K562 (cell line): ENCODE measurements around the gene CD101. TPM values are rescaled to one million over a fixed set of nuclear protein-coding genes. Genes with fewer than 3 reads are reported as not detected.

Experiments
- ATAC-seq: fragments of 200-7000 bp; cut with Tn5 transposase; 3 replicates; pipeline ENCODE4 v1.9.1; 2020; ENCODE audit warnings: moderate library complexity
- BruUV-seq: library from RNA; stranded (reverse); fragments of 400-500 nt; replicated peaks from 2 replicates; lab custom pipeline; 2021; lab: Mats Ljungman, UMichigan
- CTCF ChIA-PET: fragments of 300-600 bp; formaldehyde crosslinking; extraction: SDS; loops from one replicate; lab custom pipeline; 2021; ENCODE audit warnings: low intra/inter-chr PET ratio; lab: Yijun Ruan, JAX
- POLR2A ChIA-PET: fragments of 300-600, 350-650 bp; sonication (Branson Sonifier 250); formaldehyde crosslinking; extraction: SDS; loops from one replicate; lab custom pipeline; 2021; ENCODE audit warnings: antibody characterized with exemption, inconsistent platforms; lab: Yijun Ruan, JAX
- DNase-seq, 4 experiments: peaks; one replicate each; pipeline versions ENCODE4 v3.0.0 to v3.0.0-alpha.2; 2011 to 2018; ENCODE audit warnings: low spot score in 3 of 4, mixed read lengths in 3 of 4; ENCODE audit errors: extremely low read depth in 1 of 4
- FAIRE-seq: peaks from 2 replicates; lab custom pipeline; 2011; peaks lifted over from hg19 to GRCh38; lab: Jason Lieb, UNC
- H2AFZ ChIP-seq: 2 replicates; pipeline ENCODE4 v1.6.0; 2011; ENCODE audit warnings: low read depth, low read length, control low read depth, inconsistent platforms
- H3K27ac ChIP-seq: fragments of 200-600 bp; 3 replicates; pipeline ENCODE4 v1.8.0; 2011; ENCODE audit warnings: low read depth, mild to moderate bottlenecking, control low read depth, inconsistent platforms, low read length, moderate library complexity, mixed read lengths; ENCODE audit errors: extremely low read depth
- H3K27me3 ChIP-seq, 2 experiments: fragments of 300-600 bp in 1 of 2; 2 replicates in 1 of 2; 3 replicates in 1 of 2; pipeline versions ENCODE4 v1.6.0 to v1.8.0; 2011; ENCODE audit warnings: inconsistent platforms in 2 of 2, low read length in 2 of 2, mild to moderate bottlenecking in 1 of 2, mixed read lengths in 1 of 2, moderate library complexity in 1 of 2; ENCODE audit not compliant: control insufficient read depth in 2 of 2, insufficient read depth in 2 of 2
- H3K36me3 ChIP-seq: fragments of 300-600 bp; 3 replicates; pipeline ENCODE4 v1.8.0; 2011; ENCODE audit warnings: mild to moderate bottlenecking, low read length, inconsistent platforms; ENCODE audit not compliant: control insufficient read depth, insufficient read depth
- H3K4me1 ChIP-seq, 2 experiments: fragments of 200-600 bp in 1 of 2; replicated peaks in 1 of 2; 2 replicates in 1 of 2; 3 replicates in 1 of 2; pipeline versions ENCODE4 v1.5.1 to v1.8.0; 2011; ENCODE audit warnings: inconsistent platforms in 2 of 2, low read length in 2 of 2, mild to moderate bottlenecking in 1 of 2, mixed read lengths in 1 of 2, moderate library complexity in 1 of 2; ENCODE audit not compliant: control insufficient read depth in 2 of 2, insufficient read depth in 2 of 2
- H3K4me2 ChIP-seq: 2 replicates; pipeline ENCODE4 v1.6.1; 2011; ENCODE audit warnings: low read length, control low read depth, inconsistent platforms, mixed read lengths; ENCODE audit not compliant: insufficient read depth
- H3K4me3 ChIP-seq: fragments of 200-600 bp; sonication (generic), shearing (Covaris generic); 2 replicates; pipeline ENCODE4 v1.5.1; 2016; ENCODE audit warnings: control low read depth, inconsistent platforms
- H3K79me2 ChIP-seq: fragments of 200-600 bp; 3 replicates; pipeline ENCODE4 v1.8.0; 2011; ENCODE audit warnings: low read length, inconsistent platforms; ENCODE audit not compliant: control insufficient read depth, insufficient read depth
- H3K9ac ChIP-seq, 2 experiments: 2 replicates each; pipeline versions ENCODE4 v1.6.0 to v1.6.1; 2011; ENCODE audit warnings: low read depth in 2 of 2, low read length in 2 of 2, control low read depth in 1 of 2, inconsistent platforms in 1 of 2, mild to moderate bottlenecking in 1 of 2, mixed read lengths in 1 of 2; ENCODE audit not compliant: insufficient read depth in 1 of 2
- H3K9me1 ChIP-seq: one replicate; pipeline ENCODE4 v1.6.0; 2011; ENCODE audit warnings: inconsistent platforms, mild to moderate bottlenecking, low read length, moderate library complexity; ENCODE audit not compliant: control insufficient read depth, insufficient read depth
- H3K9me3 ChIP-seq: replicated peaks from 2 replicates; pipeline ENCODE4 v1.5.1; 2011; ENCODE audit warnings: low read depth, low read length, inconsistent platforms; ENCODE audit not compliant: control insufficient read depth, insufficient read depth
- H4K20me1 ChIP-seq: replicated peaks from 2 replicates; pipeline ENCODE4 v1.6.1; 2011; ENCODE audit warnings: low read length, inconsistent platforms, mixed read lengths; ENCODE audit not compliant: control insufficient read depth, insufficient read depth
- CHD7 ChIP-seq: fragments of 200-600 bp; sonication (generic); IDR thresholded peaks from one replicate; pipeline ENCODE4 v1.6.1; 2012; ENCODE audit warnings: mild to moderate bottlenecking, low read depth, low read length, inconsistent platforms
- DIDO1 ChIP-seq: fragments of 450-650 bp; IDR thresholded peaks from 2 replicates; pipeline ENCODE4 v1.6.1; 2016; ENCODE audit warnings: low read depth, missing biosample characterization, missing genetic modification characterization
- FOXJ2 ChIP-seq: fragments of 200-800 bp; sonication (Bioruptor generic); IDR thresholded peaks from 2 replicates; pipeline ENCODE4 v1.6.1; 2016; ENCODE audit warnings: missing genetic modification characterization, missing compliant biosample characterization
- HMGN3 ChIP-seq: IDR thresholded peaks from 2 replicates; pipeline ENCODE4 v1.6.1; 2011; ENCODE audit warnings: borderline replicate concordance, low read depth, mild to moderate bottlenecking, mixed read lengths, low read length; ENCODE audit not compliant: insufficient read length; ENCODE audit errors: extremely low read depth
- NEUROD1 ChIP-seq: fragments of 150-350 bp; IDR thresholded peaks from 2 replicates; pipeline ENCODE4 v1.6.1; 2014; ENCODE audit warnings: borderline replicate concordance, low read length, low read depth; ENCODE audit not compliant: partially characterized antibody
- POLR2G ChIP-seq: fragments of 200-400 bp; formaldehyde crosslinking; IDR thresholded peaks from 2 replicates; pipeline ENCODE4 v1.6.1; 2017; ENCODE audit warnings: low read depth, mild to moderate bottlenecking, antibody characterized with exemption, low read length, moderate library complexity
- POLR2H ChIP-seq: IDR thresholded peaks from 2 replicates; pipeline ENCODE4 v1.6.1; 2016; ENCODE audit warnings: missing genetic modification characterization, low read depth, mild to moderate bottlenecking, control low read depth, missing compliant biosample characterization, moderate library complexity
- TEAD1 ChIP-seq, 2 experiments: fragments of 450-650 bp in 1 of 2; sonication (generic) in 1 of 2; formaldehyde crosslinking; IDR thresholded peaks; 2 replicates each; pipeline versions ENCODE4 v1.4.0 to v1.8.0; 2020 to 2022; ENCODE audit warnings: mild to moderate bottlenecking in 2 of 2, missing genetic modification reagents in 1 of 2
- ZNF780A ChIP-seq: fragments of 250-450 bp; sonication (Bioruptor Pico); IDR thresholded peaks from 2 replicates; pipeline ENCODE4 v1.5.0; 2021; ENCODE audit warnings: mild to moderate bottlenecking
- WGBS: fragments of 100-300 bp; shearing (Covaris generic); methylation state at CpG from one replicate; pipeline ENCODE4 v1.1.6; 2016; ENCODE audit warnings: low coverage, mixed read lengths; ENCODE audit not compliant: insufficient coverage; ENCODE audit errors: missing lambda C conversion rate; 5-methylcytosine and 5-hydroxymethylcytosine counted together
- in situ Hi-C: fragments of 300-500 bp; cut with MboI; formaldehyde crosslinking; loops from 4 replicates; pipeline ENCODE4 v1.15.0; 2018; ENCODE audit warnings: inconsistent platforms, mixed read lengths
- intact Hi-C: fragments of 100-400 bp; cut with micrococcal nuclease; formaldehyde crosslinking; loops from 2 replicates; pipeline ENCODE4 v1.14.2; 2022
- polyA plus RNA-seq, 8 experiments: library from polyadenylated mRNA; depleted of rRNA in 4 of 8; stranded (reverse) in 5 of 8; unstranded in 3 of 8; fragments of >200 nt; fragmentation: Nextera tagmentation in 2 of 8; fragmentation: Illumina TruSeq in 1 of 8; extraction: Ambion mirVana in 2 of 8; extraction: Trizol in 1 of 8; gene quantifications; 2 replicates each; pipeline versions ENCODE4 v1.2.1 to v1.2.3, GENCODE V29; 2011 to 2014; ENCODE audit warnings: inconsistent platforms in 1 of 8, missing spikeins in 1 of 8
- total RNA-seq, 7 experiments: library from RNA; depleted of rRNA in 6 of 7; stranded (reverse); fragments of >200 nt in 6 of 7; fragmentation: Illumina TruSeq in 2 of 7; extraction: Trizol in 2 of 7; gene quantifications; 2 replicates each; pipeline versions ENCODE4 v1.2.1 to v1.2.3, GENCODE V29; 2011 to 2021; ENCODE audit warnings: low replicate concordance in 1 of 7

CD101 gene
- total and polyA plus RNA-seq, 9 of the 15 experiments (the other 6 are each of a cell fraction or from before 2014, with no cell fraction given), result 0.04 to 1.1 (median 0.20) TPM

GRCh38 chr1:117000142-117000541 is 1.4 kb upstream of the CD101 start (continued):
- TF ChIP-seq DIDO1 (tag), result no peak

- FAIRE-seq, result no peak
- ChIA-PET CTCF (no interaction called here), POLR2A (interaction anchor here (0.6 to 1.0 kb wide), 6 partner anchors 15 to 824 kb away, joined by 3 to 4 read pairs (median 3); no protein-coding TSS in a partner anchor)
- no peak for TF ChIP-seq TEAD1 (CRISPR knock-in tag; IDR thresholded peaks at IDR 0.05)
- no peak for TF ChIP-seq ZNF780A (CRISPR knock-in tag)
- no peak for TF ChIP-seq FOXJ2 (tag)
- TF ChIP-seq POLR2G, result no peak
- TF ChIP-seq CHD7, result no peak
- TF ChIP-seq POLR2H (tag), result no peak
- no peak for TF ChIP-seq NEUROD1
- TF ChIP-seq HMGN3, result no peak
Observed at GRCh38 chr1:117003223-117003875, 1.8 kb downstream of the CD101 start.

More at GRCh38 chr1:117003223-117003875, 1.8 kb downstream of the CD101 start:
- H3K4me2 ChIP-seq, result no peak overlapping the region
- no peaks in the 10 kb centered on the region for H3K9me3 ChIP-seq
- ATAC-seq (no peak), DNase-seq (no peak)
- BruUV-seq, result no TSS peak
- H2AFZ ChIP-seq, result no peak overlapping the region
- in situ Hi-C loops (no loop called here), intact Hi-C loops (no loop called here)
- H3K9ac ChIP-seq, result no peak overlapping the region
- H3K27ac ChIP-seq, result no peak overlapping the region
- no peaks in the 10 kb centered on the region; a peak in 3 of 5 replicates for H3K27me3 ChIP-seq
- 48% methylated on average over 2 of the region's 2 CpGs for WGBS
- H4K20me1 ChIP-seq, result no peaks in the 10 kb centered on the region
- no peak overlapping the region for H3K4me3 ChIP-seq
- no peaks in the 10 kb centered on the region for H3K36me3 ChIP-seq
- no peaks in the 10 kb centered on the region for H3K4me1 ChIP-seq
- no peaks in the 10 kb centered on the region for H3K79me2 ChIP-seq
- H3K9me1 ChIP-seq, result no peaks in the 10 kb centered on the region
